ENCODE results near the gene STMND1. TPM values are rescaled to one million over a fixed set of nuclear protein-coding genes. Genes with fewer than 3 reads are reported as not detected.

The STMND1 gene
- total and polyA plus RNA-seq, 2 of the 8 experiments (the other 6 are each of a cell fraction or from before 2014, with no cell fraction given): not detected

- Histone ChIP-seq H3K4me1 (replicated peaks in 1 of 4; ENCODE audit: control insufficient read depth in 3 of 4, insufficient read depth in 4 of 4, low read length in 3 of 4) (peaks cover 0 to 2% (median under 1%) of the 10 kb centered on the region in 4 experiments; a peak in 2 of 7 replicates), H3K9me3 (ENCODE audit: insufficient read depth in 2 of 2, low read depth in 1 of 2, low read length in 1 of 2) (no peaks in the 10 kb centered on the region), H3K56ac (replicated peaks; ENCODE audit: insufficient read length, low read depth, low read length) (no peak overlapping the region), H2BK120ac (replicated peaks; ENCODE audit: low read depth, low read length) (no peak overlapping the region), H3K9ac (replicated peaks in 1 of 4; ENCODE audit: extremely low read depth in 1 of 4, low read depth in 3 of 4, low read length in 3 of 4) (no peak overlapping the region), H3K27ac (ENCODE audit: low read depth, low read length) (no peak overlapping the region), H3K79me2 (ENCODE audit: control insufficient read depth in 1 of 2, insufficient read depth in 2 of 2, low read length in 2 of 2) (no peaks in the 10 kb centered on the region), H3K4ac (replicated peaks; ENCODE audit: insufficient read length, low read depth, low read length) (no peak overlapping the region), H3K23me2 (ENCODE audit: low read depth, low read length) (peaks cover 2% of the 10 kb centered on the region; the same call in 1 of the 2 replicates), H2AK5ac (ENCODE audit: low read depth, low read length) (no peak overlapping the region), H3K79me1 (ENCODE audit: low read depth, low read length) (no peaks in the 10 kb centered on the region), H2AFZ (ENCODE audit: low read length) (no peak overlapping the region), H2BK15ac (ENCODE audit: low read length) (no peak overlapping the region), H4K91ac (replicated peaks; ENCODE audit: insufficient read length, low read length) (no peak overlapping the region), H2BK20ac (ENCODE audit: low read length) (no peak overlapping the region), H4K5ac (ENCODE audit: insufficient read length, low read depth, low read length) (no peak overlapping the region), H3K23ac (ENCODE audit: insufficient read length) (no peak overlapping the region), H4K8ac (ENCODE audit: extremely low read depth, insufficient read depth, low read length) (no peak overlapping the region), H3K36me3 (ENCODE audit: control insufficient read depth in 2 of 4, insufficient read depth in 4 of 4, low read length in 3 of 4) (no peaks in the 10 kb centered on the region), H2BK12ac (ENCODE audit: low read depth, low read length) (no peak overlapping the region), H3K27me3 (replicated peaks in 1 of 4; ENCODE audit: control insufficient read depth in 3 of 4, extremely low read depth in 1 of 4, insufficient read depth in 3 of 4, low read length in 3 of 4) (peaks cover 0 to 6% (median 5%) of the 10 kb centered on the region in 4 experiments; a peak in 6 of 7 replicates), H3K4me2 (ENCODE audit: insufficient read depth in 1 of 2, low read depth in 2 of 2, low read length in 2 of 2) (no peak overlapping the region), H3K4me3 (ENCODE audit: extremely low read depth in 1 of 4, insufficient read depth in 2 of 4, low read depth in 3 of 4, low read length in 4 of 4) (no peak overlapping the region), H3K14ac (ENCODE audit: insufficient read length) (no peak overlapping the region), H2BK5ac (ENCODE audit: low read depth, low read length) (no peak overlapping the region), H4K20me1 (replicated peaks in 1 of 2; ENCODE audit: control insufficient read depth in 1 of 2, insufficient read depth in 2 of 2, low read length in 2 of 2) (no peaks in the 10 kb centered on the region), H3K18ac (ENCODE audit: extremely low read depth, low read length) (no peak overlapping the region)
- no peak for FAIRE-seq
- DNase-seq (ENCODE audit: low read depth in 1 of 2, low spot score in 2 of 2): no peak
- ChIA-PET POLR2A (ENCODE audit: partially characterized antibody) (no interaction called here), CTCF (ENCODE audit: partially characterized antibody) (interaction anchor here (0.6 to 1.2 kb wide), 2 partner anchors 15 to 81 kb away, joined by 3 to 4 read pairs; no protein-coding TSS in a partner anchor)
- TF ChIP-seq E2F6 (IDR thresholded peaks at IDR 0.05): no peak
- TF ChIP-seq CBX8 (IDR thresholded peaks at IDR 0.05; ENCODE audit: borderline replicate concordance, low read depth, low read length): no peak
- TF ChIP-seq POU5F1 (IDR thresholded peaks at IDR 0.05; ENCODE audit: low read depth, low read length): no peak
- no peak for TF ChIP-seq JUN (IDR thresholded peaks at IDR 0.05; ENCODE audit: low read depth, low read length)
- no peak for TF ChIP-seq KDM1A (IDR thresholded peaks at IDR 0.05; ENCODE audit: borderline replicate concordance, low read length)
- no peak for TF ChIP-seq NRF1 (IDR thresholded peaks at IDR 0.05; ENCODE audit: low read depth, low read length)
- no peak for TF ChIP-seq TBP (IDR thresholded peaks at IDR 0.05; ENCODE audit: low read depth, low read length)
- TF ChIP-seq PHF8 (conservative IDR thresholded peaks at IDR 0.05; ENCODE audit: low read depth, low read length): no peak
- 94% methylated on average over 1 of the region's 1 CpG; no CpG with 5 or more reads in 1 of the 2 experiments for WGBS, 2 experiments (ENCODE audit: extremely low coverage in 1 of 2, insufficient coverage in 1 of 2, insufficient read length in 1 of 2, insufficient replicate concordance in 2 of 2, low coverage in 1 of 2, low lambda C conversion rate in 2 of 2, missing lambda C conversion rate in 1 of 2)
Measured at GRCh38 chr6:17096652-17097051, 5.2 kb upstream of the STMND1 start.

All from H1 (cell line).